PC-3 (cell line): ENCODE results near the gene CDH22. TPM values are rescaled to one million over a fixed set of nuclear protein-coding genes. Genes with fewer than 3 reads are reported as not detected.

Experiments
- ATAC-seq: fragments of 200-7000 bp; cut with Tn5 transposase; 2 replicates; pipeline ENCODE4 v1.9.1; 2020; ENCODE audit warnings: mild to moderate bottlenecking, moderate library complexity
- BruUV-seq: library from RNA; stranded (reverse); fragments of 400-500 nt; replicated peaks from 2 replicates; lab custom pipeline; 2021; lab: Mats Ljungman, UMichigan
- CTCF ChIA-PET: fragments of 300-600 bp; sonication (Branson Sonifier 250); formaldehyde crosslinking; loops from one replicate; lab custom pipeline; 2022; ENCODE audit warnings: antibody characterized with exemption; lab: Charles Lee
- POLR2A ChIA-PET: fragments of 300-600 bp; sonication (Branson Sonifier 250); formaldehyde crosslinking; loops from one replicate; lab custom pipeline; 2022; ENCODE audit warnings: antibody characterized with exemption; ENCODE audit not compliant: unreplicated experiment; lab: Charles Lee
- DNase-seq: peaks from one replicate; pipeline ENCODE4 v3.0.0-alpha.2; 2015
- H2AFZ ChIP-seq: fragments of 300-600 bp; sonication (generic); 2 replicates; pipeline ENCODE4 v1.6.0; 2016; ENCODE audit warnings: antibody characterized with exemption, low read length
- H3F3A ChIP-seq: fragments of 300-600 bp; sonication (generic); one replicate; pipeline ENCODE4 v1.6.0; 2017; ENCODE audit warnings: antibody characterized with exemption, low read length, control low read depth, mild to moderate bottlenecking; ENCODE audit not compliant: unreplicated experiment
- H3K27ac ChIP-seq: fragments of 300-600 bp; sonication (generic); 2 replicates; pipeline ENCODE4 v1.5.1; 2016; ENCODE audit warnings: mild to moderate bottlenecking, low read length
- H3K27me3 ChIP-seq: fragments of 300-600 bp; sonication (generic); 2 replicates; pipeline ENCODE4 v1.6.1; 2016; ENCODE audit warnings: low read length, mixed read lengths
- H3K36me3 ChIP-seq: fragments of 300-600 bp; sonication (generic); 2 replicates; pipeline ENCODE4 v1.6.1; 2016; ENCODE audit warnings: low read depth, mixed run types, low read length, mixed read lengths
- H3K4me1 ChIP-seq: fragments of 300-600 bp; sonication (generic); 2 replicates; pipeline ENCODE4 v1.5.1; 2016; ENCODE audit warnings: low read length; ENCODE audit not compliant: insufficient read depth
- H3K4me2 ChIP-seq: fragments of 300-600 bp; sonication (generic); 2 replicates; pipeline ENCODE4 v1.6.0; 2016; ENCODE audit warnings: low read length
- H3K4me3 ChIP-seq: fragments of 300-600 bp; sonication (generic); 2 replicates; pipeline ENCODE4 v1.5.1; 2016; ENCODE audit warnings: mild to moderate bottlenecking, low read length, mixed read lengths
- H3K79me2 ChIP-seq: fragments of 300-600 bp; sonication (generic); 2 replicates; pipeline ENCODE4 v1.6.1; 2017; ENCODE audit warnings: low read length, mixed read lengths
- H3K9ac ChIP-seq: fragments of 300-600 bp; sonication (generic); 2 replicates; pipeline ENCODE4 v1.6.0; 2016; ENCODE audit warnings: mild to moderate bottlenecking, low read length
- H3K9me2 ChIP-seq: fragments of 300-600 bp; sonication (generic); replicated peaks from 2 replicates; pipeline ENCODE4 v1.6.1; 2016; ENCODE audit warnings: mixed run types, low read length, mixed read lengths
- H3K9me3 ChIP-seq: fragments of 300-600 bp; sonication (generic); 2 replicates; pipeline ENCODE4 v1.6.1; 2016; ENCODE audit warnings: low read length, mixed read lengths
- H4K20me1 ChIP-seq: fragments of 300-600 bp; sonication (generic); 2 replicates; pipeline ENCODE4 v1.6.1; 2016; ENCODE audit warnings: low read length, mixed read lengths
- EZH2 ChIP-seq: fragments of 300-600 bp; sonication (generic); IDR thresholded peaks from one replicate; pipeline ENCODE4 v1.6.1; 2017; ENCODE audit warnings: antibody characterized with exemption, mild to moderate bottlenecking, low read length; ENCODE audit not compliant: unreplicated experiment
- EZH2phosphoT487 ChIP-seq: fragments of 300-600 bp; sonication (generic); IDR thresholded peaks from 2 replicates; pipeline ENCODE4 v1.6.1; 2018; ENCODE audit warnings: mild to moderate bottlenecking, antibody characterized with exemption, low read length, borderline replicate concordance
- intact Hi-C: fragments of 100-400 bp; cut with micrococcal nuclease; formaldehyde crosslinking; loops from 2 replicates; pipeline ENCODE4 v1.9.0; 2023
- total RNA-seq: library from RNA; depleted of rRNA; stranded (reverse); fragments of >200 nt; gene quantifications from 2 replicates; pipeline ENCODE4 v1.2.3, GENCODE V29; 2014
- TF ChIP-seq, protein P1 (sequence below): fragments of 300-600 bp; sonication (generic); conservative IDR thresholded peaks from 2 replicates; pipeline ENCODE4 v1.5.1; 2017; ENCODE audit warnings: antibody characterized with exemption, low read depth, mild to moderate bottlenecking, low read length

Gene CDH22
- total RNA-seq, 1 experiment from 2014 or later = not detected

DNA sequence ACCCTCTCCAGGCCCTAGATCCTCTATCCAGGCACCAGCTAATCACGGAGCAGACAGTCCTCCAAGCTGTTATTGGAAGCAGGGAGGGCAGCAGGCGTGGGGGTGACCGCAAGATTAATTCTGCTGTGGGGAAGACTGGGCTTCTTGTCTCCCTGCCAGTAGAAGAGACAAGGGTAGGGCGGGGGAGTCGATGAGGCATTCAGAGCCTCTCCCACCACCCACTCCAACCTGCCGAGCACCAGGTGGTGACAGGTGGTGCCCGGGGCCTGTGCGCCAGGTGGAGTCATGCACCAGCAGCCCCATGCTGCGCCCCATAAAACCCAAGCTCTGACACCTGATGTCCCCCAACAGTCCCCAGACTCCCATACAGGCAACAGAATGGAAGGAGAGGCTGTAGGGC is 89.6 kb downstream of the CDH22 start:
- no peaks in the 10 kb centered on the region for H3K9me2 ChIP-seq
- no peaks in the 10 kb centered on the region for H3K9me3 ChIP-seq
- TF ChIP-seq, protein P1, sequence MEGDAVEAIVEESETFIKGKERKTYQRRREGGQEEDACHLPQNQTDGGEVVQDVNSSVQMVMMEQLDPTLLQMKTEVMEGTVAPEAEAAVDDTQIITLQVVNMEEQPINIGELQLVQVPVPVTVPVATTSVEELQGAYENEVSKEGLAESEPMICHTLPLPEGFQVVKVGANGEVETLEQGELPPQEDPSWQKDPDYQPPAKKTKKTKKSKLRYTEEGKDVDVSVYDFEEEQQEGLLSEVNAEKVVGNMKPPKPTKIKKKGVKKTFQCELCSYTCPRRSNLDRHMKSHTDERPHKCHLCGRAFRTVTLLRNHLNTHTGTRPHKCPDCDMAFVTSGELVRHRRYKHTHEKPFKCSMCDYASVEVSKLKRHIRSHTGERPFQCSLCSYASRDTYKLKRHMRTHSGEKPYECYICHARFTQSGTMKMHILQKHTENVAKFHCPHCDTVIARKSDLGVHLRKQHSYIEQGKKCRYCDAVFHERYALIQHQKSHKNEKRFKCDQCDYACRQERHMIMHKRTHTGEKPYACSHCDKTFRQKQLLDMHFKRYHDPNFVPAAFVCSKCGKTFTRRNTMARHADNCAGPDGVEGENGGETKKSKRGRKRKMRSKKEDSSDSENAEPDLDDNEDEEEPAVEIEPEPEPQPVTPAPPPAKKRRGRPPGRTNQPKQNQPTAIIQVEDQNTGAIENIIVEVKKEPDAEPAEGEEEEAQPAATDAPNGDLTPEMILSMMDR = no peak
- TF ChIP-seq EZH2phosphoT487 (no peak), EZH2 (no peak)
- ChIA-PET CTCF (no interaction called here), POLR2A (no interaction called here)
- no TSS peak for BruUV-seq
- no peak overlapping the region for H2AFZ ChIP-seq
- ATAC-seq (no peak), DNase-seq (no peak)
- no peak overlapping the region for H3K4me2 ChIP-seq
- intact Hi-C loops = no loop called here
- H3K9ac ChIP-seq = no peak overlapping the region
- H3K4me1 ChIP-seq = peaks cover 6% of the 10 kb centered on the region; the same call in 1 of the 2 replicates
- H3K79me2 ChIP-seq = no peaks in the 10 kb centered on the region
- peaks cover 17% of the 10 kb centered on the region; the same call in 1 of the 2 replicates for H3K27me3 ChIP-seq
- no peak overlapping the region for H3K4me3 ChIP-seq
- H4K20me1 ChIP-seq = no peaks in the 10 kb centered on the region
- H3K36me3 ChIP-seq = no peaks in the 10 kb centered on the region
- no peaks in the 10 kb centered on the region for H3F3A ChIP-seq
- H3K27ac ChIP-seq = no peak overlapping the region

DNA sequence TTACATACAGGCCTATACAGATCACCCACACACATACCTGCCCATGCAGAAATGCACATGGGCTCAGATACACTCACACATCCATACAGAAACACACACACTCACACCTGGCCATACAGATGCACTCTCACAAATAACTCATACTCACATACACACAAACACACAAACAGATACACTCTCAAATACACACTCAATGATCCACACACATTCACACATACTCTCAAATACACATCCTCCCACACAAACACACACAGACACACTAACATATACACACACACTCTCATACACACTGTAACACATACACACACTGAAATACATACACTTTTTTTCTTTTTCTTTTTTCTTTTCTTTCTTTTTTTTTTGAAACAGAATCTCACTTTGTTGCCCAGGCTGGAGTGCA is 90.7 kb downstream of the CDH22 start:
- Histone ChIP-seq H3K4me2 (no peak overlapping the region), H3K27me3 (0 out of 2 replicates have a peak, but pooled peaks cover 10% of the 10 kb centered on the region), H3K9me2 (no peaks in the 10 kb centered on the region), H3K36me3 (no peaks in the 10 kb centered on the region), H3K79me2 (no peaks in the 10 kb centered on the region), H3K4me3 (no peak overlapping the region), H3F3A (no peaks in the 10 kb centered on the region), H3K27ac (no peak overlapping the region), H3K9me3 (no peaks in the 10 kb centered on the region), H3K9ac (no peak overlapping the region), H2AFZ (no peak overlapping the region), H4K20me1 (no peaks in the 10 kb centered on the region), H3K4me1 (peaks cover 6% of the 10 kb centered on the region; the same call in 1 of the 2 replicates)
- ATAC-seq (no peak), DNase-seq (no peak)
- BruUV-seq = no TSS peak
- ChIA-PET CTCF (no interaction called here), POLR2A (no interaction called here)
- no peak for TF ChIP-seq EZH2phosphoT487
- TF ChIP-seq, protein P1 = no peak
- TF ChIP-seq EZH2 = no peak
- intact Hi-C loops = no loop called here

DNA sequence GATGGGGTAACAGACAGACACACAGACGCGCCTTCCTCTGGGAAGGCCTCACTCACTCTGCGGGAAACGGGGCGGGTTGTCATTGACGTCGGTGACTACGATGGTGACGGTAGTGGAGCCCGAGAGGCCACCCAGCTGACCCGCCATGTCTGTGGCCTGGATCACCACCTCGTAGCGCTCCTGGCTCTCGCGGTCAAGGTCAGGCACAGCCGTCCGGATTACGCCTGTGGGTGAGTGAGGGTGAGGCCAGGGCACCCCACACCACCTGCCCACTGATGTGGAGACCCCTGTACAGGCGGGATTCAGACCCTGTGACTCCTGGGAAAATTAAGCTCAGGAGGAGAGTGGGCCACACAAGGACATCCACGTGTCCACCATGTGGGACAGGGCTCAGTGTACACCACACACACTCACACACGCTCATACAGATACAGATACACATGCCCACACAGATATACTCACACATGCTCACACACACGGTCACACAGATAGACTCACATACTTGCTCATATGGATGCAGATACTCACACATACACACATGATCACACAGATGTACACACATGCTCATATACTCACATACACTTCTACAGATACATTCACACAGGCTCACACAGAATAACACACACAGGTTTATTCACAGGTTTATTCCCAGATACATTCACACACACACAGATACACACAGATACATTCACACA is 91.4 kb downstream of the CDH22 start:
- H3K27ac ChIP-seq = no peak overlapping the region
- H3K4me2 ChIP-seq = no peak overlapping the region
- H3K79me2 ChIP-seq = no peaks in the 10 kb centered on the region
- DNase-seq (no peak), ATAC-seq (no peak)
- intact Hi-C loops = no loop called here
- H3K4me1 ChIP-seq = peaks cover 6% of the 10 kb centered on the region; the same call in 1 of the 2 replicates
- H3K9ac ChIP-seq = no peak overlapping the region
- no peaks in the 10 kb centered on the region for H4K20me1 ChIP-seq
- H2AFZ ChIP-seq = no peak overlapping the region
- ChIA-PET CTCF (no interaction called here), POLR2A (no interaction called here)
- BruUV-seq = no TSS peak
- no peaks in the 10 kb centered on the region for H3K36me3 ChIP-seq
- H3K27me3 ChIP-seq = peaks cover 8% of the 10 kb centered on the region; the same call in 1 of the 2 replicates
- H3F3A ChIP-seq = no peaks in the 10 kb centered on the region
- TF ChIP-seq EZH2phosphoT487 (no peak), EZH2 (no peak)
- TF ChIP-seq, protein P1 = no peak
- H3K9me2 ChIP-seq = no peaks in the 10 kb centered on the region
- no peak overlapping the region for H3K4me3 ChIP-seq
- H3K9me3 ChIP-seq = no peaks in the 10 kb centered on the region
